Upper lobe of left lung (tissue), 4 donors: Measurements from ENCODE around the gene BPIFB1.

ENCODE experiments used
- POLR2A ChIP-seq, 4 donors: fragments of 450-650 bp; IDR thresholded peaks; one replicate each; pipeline ENCODE4 v1.5.1; 2016 to 2017; ENCODE audit warnings: antibody characterized with exemption in 4 of 4, mild to moderate bottlenecking in 2 of 4
- TF ChIP-seq, protein P1 (sequence below), 6 experiments: fragments of 450-650 bp in 4 of 6; fragments of 200-600 bp in 2 of 6; sonication (generic) in 2 of 6; IDR thresholded peaks; one replicate each; pipeline ENCODE4 v1.5.1; 2016 to 2019; ENCODE audit warnings: antibody characterized with exemption in 6 of 6

DNA sequence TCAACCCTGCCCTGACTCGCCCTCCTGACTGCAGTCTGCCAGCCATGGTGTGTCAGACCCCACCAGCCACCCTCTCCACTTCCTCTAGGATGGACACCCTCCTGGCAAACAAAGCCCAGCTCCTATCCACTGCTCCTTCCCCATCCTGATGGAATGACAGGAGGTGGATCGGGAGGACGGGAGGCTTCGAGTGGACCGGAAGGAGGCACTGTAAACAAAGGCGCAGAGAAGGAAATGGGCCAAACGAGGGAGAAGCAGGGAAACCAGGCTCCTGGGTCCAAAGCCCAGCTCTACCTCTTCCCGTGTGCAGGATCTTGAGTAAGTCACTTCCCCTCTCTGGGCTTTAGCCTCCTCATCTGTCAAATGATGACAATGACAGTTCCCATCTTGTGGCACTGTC is 40.2 kb downstream of the BPIFB1 start:
- TF ChIP-seq POLR2A (IDR thresholded peaks at IDR 0.05): no peak
- TF ChIP-seq, protein P1, sequence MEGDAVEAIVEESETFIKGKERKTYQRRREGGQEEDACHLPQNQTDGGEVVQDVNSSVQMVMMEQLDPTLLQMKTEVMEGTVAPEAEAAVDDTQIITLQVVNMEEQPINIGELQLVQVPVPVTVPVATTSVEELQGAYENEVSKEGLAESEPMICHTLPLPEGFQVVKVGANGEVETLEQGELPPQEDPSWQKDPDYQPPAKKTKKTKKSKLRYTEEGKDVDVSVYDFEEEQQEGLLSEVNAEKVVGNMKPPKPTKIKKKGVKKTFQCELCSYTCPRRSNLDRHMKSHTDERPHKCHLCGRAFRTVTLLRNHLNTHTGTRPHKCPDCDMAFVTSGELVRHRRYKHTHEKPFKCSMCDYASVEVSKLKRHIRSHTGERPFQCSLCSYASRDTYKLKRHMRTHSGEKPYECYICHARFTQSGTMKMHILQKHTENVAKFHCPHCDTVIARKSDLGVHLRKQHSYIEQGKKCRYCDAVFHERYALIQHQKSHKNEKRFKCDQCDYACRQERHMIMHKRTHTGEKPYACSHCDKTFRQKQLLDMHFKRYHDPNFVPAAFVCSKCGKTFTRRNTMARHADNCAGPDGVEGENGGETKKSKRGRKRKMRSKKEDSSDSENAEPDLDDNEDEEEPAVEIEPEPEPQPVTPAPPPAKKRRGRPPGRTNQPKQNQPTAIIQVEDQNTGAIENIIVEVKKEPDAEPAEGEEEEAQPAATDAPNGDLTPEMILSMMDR (IDR thresholded peaks at IDR 0.05): no peak
